GM19468 (cell line): ENCODE data around the gene FAM13A.

Experiments used
- ATAC-seq: cut with Tn5 transposase; IDR thresholded peaks from one replicate; pipeline ENCODE4 v1.9.1; 2021; ENCODE audit warnings: mild to moderate bottlenecking, moderate library complexity, moderate number of reproducible peaks; ENCODE audit not compliant: unreplicated experiment; ENCODE audit errors: extremely low read depth

Gene FAM13A

GRCh38 chr4:88737307-88737941 is 319.6 kb downstream of the FAM13A start:
- ATAC-seq, result peak; percentile 69

GRCh38 chr4:88736264-88736663 is 320.7 kb downstream of the FAM13A start:
- ATAC-seq, result no peak

GRCh38 chr4:88735564-88735963 is 321.4 kb downstream of the FAM13A start:
- no peak for ATAC-seq

- no peak for ATAC-seq
These were observed 322.5 kb downstream of the FAM13A start for GRCh38 chr4:88734403-88734949.

- no peak for ATAC-seq
These were observed 324.1 kb downstream of the FAM13A start for GRCh38 chr4:88732714-88733368.

- ATAC-seq, result no peak
These were observed 325.6 kb downstream of the FAM13A start for GRCh38 chr4:88731381-88731780.

GRCh38 chr4:88730811-88731210 is 326.2 kb downstream of the FAM13A start:
- no peak for ATAC-seq

- no peak for ATAC-seq
These were observed 327.7 kb downstream of the FAM13A start for GRCh38 chr4:88729146-88729760.

- no peak for ATAC-seq
These were observed 328.8 kb downstream of the FAM13A start for GRCh38 chr4:88728146-88728545.

GRCh38 chr4:88725986-88726385 is 331.0 kb downstream of the FAM13A start:
- ATAC-seq, result no peak

GRCh38 chr4:88725143-88725542 is 331.8 kb downstream of the FAM13A start:
- ATAC-seq, result no peak

GRCh38 chr4:88724406-88724805 is 332.6 kb downstream of the FAM13A start:
- ATAC-seq, result no peak

GRCh38 chr4:88722828-88723227 is 334.2 kb downstream of the FAM13A start:
- no peak for ATAC-seq

GRCh38 chr4:88722276-88722780 is 334.7 kb downstream of the FAM13A start:
- no peak for ATAC-seq

GRCh38 chr4:88720451-88721428 is 336.2 kb downstream of the FAM13A start:
- no peak for ATAC-seq

- no peak for ATAC-seq
These were observed 337.6 kb downstream of the FAM13A start for GRCh38 chr4:88719381-88719780.

GRCh38 chr4:88718098-88718497 is 338.9 kb downstream of the FAM13A start:
- ATAC-seq, result no peak

GRCh38 chr4:88713782-88714181 is 343.2 kb downstream of the FAM13A start:
- no peak for ATAC-seq

GRCh38 chr4:88709989-88710388 is 347.0 kb downstream of the FAM13A start:
- no peak for ATAC-seq

- ATAC-seq, result no peak
These were observed 350.4 kb downstream of the FAM13A start for GRCh38 chr4:88706574-88706973.
